GM18873 (cell line): ENCODE data around the gene CXorf49.
"Not testable (repeated sequence)": the region's sequence is repeated elsewhere in the genome, so short reads cannot be mapped to it uniquely, and the experiment has no call there.

Experiments used
- ATAC-seq: cut with Tn5 transposase; IDR thresholded peaks from one replicate; pipeline ENCODE4 v1.9.1; 2021; ENCODE audit warnings: mild to moderate bottlenecking, moderate library complexity, moderate number of reproducible peaks; ENCODE audit not compliant: unreplicated experiment, low FRiP score

The CXorf49 gene

GRCh38 chrX:71718185-71718584 lies at the start of gene CXorf49:
Gene CXorf49 (minus strand): TSS chrX:71718285. CDS start chrX:71718151, 134 bp downstream.
- ATAC-seq, result not testable (repeated sequence)

GRCh38 chrX:71767134-71767533 lies 49.0 kb upstream of the CXorf49 start:
- ATAC-seq, result not testable (repeated sequence)

- ATAC-seq, result not testable (repeated sequence)
Measured at GRCh38 chrX:71765613-71766012, 47.5 kb upstream of the CXorf49 start.

- not testable (repeated sequence) for ATAC-seq
Measured at GRCh38 chrX:71764832-71765231, 46.7 kb upstream of the CXorf49 start.

- not testable (repeated sequence) for ATAC-seq
Measured at GRCh38 chrX:71763049-71763448, 45.0 kb upstream of the CXorf49 start, which contains the start of gene CXorf49B. Gene CXorf49B (plus strand): TSS chrX:71763349. CDS start chrX:71763424, 75 bp downstream.

- not testable (repeated sequence) for ATAC-seq
Measured at GRCh38 chrX:71760688-71761281, 42.7 kb upstream of the CXorf49 start.

GRCh38 chrX:71720289-71720886 lies 2.3 kb upstream of the CXorf49 start:
- not testable (repeated sequence) for ATAC-seq

GRCh38 chrX:71719195-71719594 lies 1.1 kb upstream of the CXorf49 start:
- not testable (repeated sequence) for ATAC-seq

- ATAC-seq, result not testable (repeated sequence)
Measured at GRCh38 chrX:71716323-71716722, 1.8 kb downstream of the CXorf49 start.

GRCh38 chrX:71715551-71715950 lies 2.5 kb downstream of the CXorf49 start:
- not testable (repeated sequence) for ATAC-seq

- ATAC-seq, result not testable (repeated sequence)
Measured at GRCh38 chrX:71714064-71714463, 4.0 kb downstream of the CXorf49 start.

GRCh38 chrX:71702853-71703252 lies 15.2 kb downstream of the CXorf49 start:
- ATAC-seq, result not testable (repeated sequence)

GRCh38 chrX:71699023-71699344 lies 19.1 kb downstream of the CXorf49 start:
- ATAC-seq, result not testable (repeated sequence)

- ATAC-seq, result not testable (repeated sequence)
Measured at GRCh38 chrX:71698299-71699022, 19.6 kb downstream of the CXorf49 start.

GRCh38 chrX:71697466-71698298 lies 20.4 kb downstream of the CXorf49 start:
- ATAC-seq, result not testable (repeated sequence)

GRCh38 chrX:71696641-71697465 lies 21.2 kb downstream of the CXorf49 start:
- ATAC-seq, result not testable (repeated sequence)

GRCh38 chrX:71679575-71680207 lies 38.4 kb downstream of the CXorf49 start:
- no peak for ATAC-seq

- not testable (repeated sequence) for ATAC-seq
Measured at GRCh38 chrX:71677195-71677594, 40.9 kb downstream of the CXorf49 start.
